GM18508 (cell line): ENCODE data around the gene SH3GL1.

Experiments used
- ATAC-seq: cut with Tn5 transposase; IDR thresholded peaks from one replicate; pipeline ENCODE4 v1.9.1; 2021; ENCODE audit warnings: moderate number of reproducible peaks; ENCODE audit not compliant: insufficient read depth, unreplicated experiment

The SH3GL1 gene

DNA sequence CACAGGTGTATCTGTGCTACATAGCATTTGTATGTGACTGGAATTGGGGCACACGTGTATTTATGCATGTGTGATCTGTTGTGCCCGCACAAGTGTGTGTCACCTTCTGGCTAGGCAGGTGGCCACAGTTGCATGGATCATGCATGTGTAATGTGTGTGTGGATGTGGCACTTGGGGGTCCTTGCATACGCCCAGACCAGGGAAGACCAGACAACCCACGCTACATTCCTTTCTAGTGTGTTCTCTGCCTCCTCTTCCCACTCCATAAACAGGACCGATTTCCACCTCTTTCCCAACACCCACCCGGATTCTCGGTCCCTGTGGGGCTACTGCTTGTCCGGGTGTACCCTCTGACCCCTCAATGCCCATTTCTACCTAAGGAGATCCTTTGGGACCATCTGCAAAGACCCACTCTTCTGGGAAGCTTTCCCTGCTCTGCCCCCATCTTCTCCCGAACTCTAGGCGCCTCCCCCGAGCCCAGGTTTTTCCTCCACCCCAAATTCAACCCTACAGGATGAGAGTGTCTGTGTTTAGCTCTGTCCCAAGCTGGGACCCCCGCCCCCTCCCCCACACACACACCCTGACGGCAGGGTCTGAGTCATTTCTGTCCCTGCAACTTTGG, 74.0 kb downstream of the SH3GL1 start:
- ATAC-seq: no peak

DNA sequence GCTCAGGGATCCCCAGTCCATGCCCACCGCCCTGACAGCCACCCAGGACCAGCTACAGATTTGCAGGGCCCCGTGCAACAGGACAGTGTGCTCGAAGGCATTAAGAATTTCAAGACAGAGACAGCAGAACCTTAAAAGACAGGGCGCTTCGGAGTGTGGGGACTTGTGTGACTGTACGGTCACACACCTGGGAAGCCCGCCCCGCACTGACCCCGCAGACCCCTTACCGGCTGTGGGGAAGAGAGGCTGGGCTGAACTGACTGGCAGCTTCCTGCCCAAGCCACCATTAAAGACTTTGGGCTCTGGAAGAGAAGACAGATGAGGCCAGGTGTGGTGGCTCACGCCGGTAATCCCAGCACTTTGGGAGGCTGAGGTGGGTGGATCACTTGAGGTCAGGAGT, 76.1 kb downstream of the SH3GL1 start:
- no peak for ATAC-seq

DNA sequence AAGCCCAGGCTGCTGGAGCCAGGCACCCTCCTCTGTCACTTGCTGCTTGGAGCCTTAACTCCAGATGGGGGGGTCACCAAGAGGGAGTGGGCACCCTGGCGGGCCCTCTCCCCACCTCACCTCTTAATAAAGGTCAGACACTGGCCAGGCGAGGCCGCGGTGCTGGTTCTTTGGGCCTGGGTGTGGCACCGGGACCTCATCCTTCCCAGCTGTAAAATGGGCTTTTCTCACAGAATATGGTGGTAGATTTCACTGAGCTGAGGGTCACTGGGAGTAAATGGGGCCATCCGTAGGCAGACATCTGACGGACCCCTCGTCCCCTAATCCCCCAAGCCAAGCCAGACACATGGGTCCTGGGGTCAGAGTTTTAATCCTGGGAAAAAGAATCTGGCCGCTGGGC, 76.7 kb downstream of the SH3GL1 start:
- no peak for ATAC-seq

- ATAC-seq: no peak
Observed at GRCh38 chr19:4322942-4323665, 77.2 kb downstream of the SH3GL1 start.

DNA sequence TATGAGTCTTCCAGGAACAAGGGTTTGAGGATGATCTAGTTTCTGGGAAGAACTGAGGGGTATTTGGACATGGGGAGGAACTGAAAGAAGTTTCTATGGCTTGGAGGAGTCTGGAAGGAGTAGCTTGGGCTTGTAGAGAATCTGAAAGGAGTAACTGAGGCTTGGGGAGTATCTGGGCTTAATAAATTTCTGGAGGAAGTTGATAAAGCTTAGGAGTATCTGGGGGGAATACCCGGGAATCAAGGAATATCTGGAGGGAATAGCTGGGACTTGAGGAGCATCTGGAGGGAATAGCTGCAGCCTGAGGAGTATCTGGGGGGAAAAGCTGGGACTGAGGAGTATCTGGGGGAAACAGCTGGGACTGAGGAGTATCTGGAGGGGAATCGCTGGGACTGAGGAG, 79.9 kb downstream of the SH3GL1 start:
- no peak for ATAC-seq

DNA sequence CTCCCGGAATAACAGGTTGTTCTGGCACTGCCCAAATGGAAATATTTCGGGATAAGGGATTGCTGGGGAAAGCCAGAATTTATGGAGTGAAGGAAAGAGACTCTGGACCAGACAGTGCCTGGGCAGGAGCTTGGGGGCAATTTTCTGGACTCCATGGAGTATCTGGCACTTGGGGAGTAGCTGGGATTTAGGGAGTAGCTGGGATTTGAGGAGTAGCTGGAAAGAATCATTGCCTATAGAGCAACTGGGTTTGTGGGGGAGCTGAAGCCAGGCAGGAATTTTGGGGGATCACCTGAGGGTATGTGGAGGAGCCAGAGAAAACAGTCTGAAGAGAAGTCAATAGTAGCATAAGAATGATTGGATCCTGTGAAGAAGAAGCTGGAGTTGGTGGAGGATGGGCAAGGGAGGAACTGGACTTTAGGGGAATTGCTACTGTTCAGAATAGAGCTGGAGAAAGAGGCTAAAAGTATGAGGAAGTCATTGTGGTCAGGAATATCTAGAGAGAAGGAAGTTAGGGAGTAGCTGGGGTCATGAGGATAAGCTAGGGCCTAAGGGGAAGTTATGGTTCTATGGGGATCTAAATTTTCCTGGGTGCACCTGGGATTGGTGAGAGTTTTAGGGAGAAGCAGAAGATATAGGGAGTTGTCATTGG, 81.2 kb downstream of the SH3GL1 start:
- no peak for ATAC-seq

DNA sequence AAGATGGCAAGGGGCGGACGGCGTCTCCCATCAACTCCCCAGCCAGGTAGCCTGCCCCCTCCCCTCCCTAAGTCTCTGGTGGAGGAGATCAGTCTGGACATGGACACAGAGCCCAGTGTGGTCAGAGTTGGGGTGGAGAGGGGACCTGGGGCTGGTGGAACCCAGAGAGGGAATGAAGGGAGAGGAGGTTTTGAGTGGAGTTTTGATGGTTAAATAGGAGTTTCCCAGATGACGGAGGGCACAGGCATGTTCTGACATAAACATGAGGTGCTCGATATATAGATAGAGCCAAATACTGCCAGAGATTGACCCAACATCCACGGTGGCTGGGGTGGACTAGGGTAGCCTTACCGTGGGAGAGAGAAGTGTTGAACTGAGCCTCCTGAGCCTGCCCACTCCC, 81.9 kb downstream of the SH3GL1 start:
- ATAC-seq: no peak

DNA sequence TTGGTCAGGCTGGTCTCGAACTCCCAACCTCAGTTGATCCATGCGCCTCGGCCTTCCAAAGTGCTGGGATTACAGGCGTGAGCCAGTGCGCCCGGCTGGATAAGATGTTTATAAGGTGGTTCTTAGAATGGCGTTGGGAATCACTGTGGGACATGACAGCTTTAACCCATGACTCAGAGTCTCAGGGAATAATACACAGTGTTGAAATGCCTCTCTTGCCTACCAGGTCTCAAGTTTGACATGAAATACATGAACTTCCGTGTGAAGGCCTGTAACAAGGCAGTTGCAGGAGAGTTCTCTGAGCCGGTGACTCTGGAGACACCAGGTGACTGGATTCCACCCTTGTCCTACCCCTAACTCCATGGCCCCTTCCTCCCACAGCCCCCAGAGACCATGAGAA, 83.4 kb downstream of the SH3GL1 start:
- no peak for ATAC-seq

GRCh38 chr19:4313847-4314490, 86.4 kb downstream of the SH3GL1 start:
- no peak for ATAC-seq
